ENCODE data around the gene IGSF9. TPM values are rescaled to one million over a fixed set of nuclear protein-coding genes. Genes with fewer than 3 reads are reported as not detected.

The IGSF9 gene
- total and polyA plus RNA-seq, 2 experiments from 2014 or later = 10.3 to 27.6 TPM

GRCh38 chr1:159935305-159935704 lies 10.1 kb downstream of the IGSF9 start:
- Histone ChIP-seq H3K79me2 (replicated peaks; ENCODE audit: insufficient read depth) (no peaks in the 10 kb centered on the region), H3K9me2 (ENCODE audit: insufficient read depth) (no peaks in the 10 kb centered on the region), H3F3A (replicated peaks; ENCODE audit: low read depth) (no peaks in the 10 kb centered on the region; the same call in 1 of the 2 replicates), H4K20me1 (replicated peaks; ENCODE audit: insufficient read depth) (peaks cover 4% of the 10 kb centered on the region; the same call in 1 of the 2 replicates), H3K36me3 (ENCODE audit: insufficient read depth) (0 out of 2 replicates have a peak, but pooled peaks cover 12% of the 10 kb centered on the region), H3K27me3 (ENCODE audit: insufficient read depth) (no peaks in the 10 kb centered on the region), H3K27ac (ENCODE audit: low read depth) (no peak overlapping the region), H2AFZ (no peak overlapping the region), H3K4me3 (no peak overlapping the region), H3K4me1 (ENCODE audit: insufficient read depth) (peaks cover 19% of the 10 kb centered on the region), H3K4me2 (no peak overlapping the region)
- H3K27me3 Mint-ChIP-seq (ENCODE audit: insufficient read depth, low read depth, poor library complexity) = peaks cover 15% of the 10 kb centered on the region
- no peak overlapping the region for H3K4me3 Mint-ChIP-seq
- H3K27ac Mint-ChIP-seq = no peak overlapping the region
- H3K4me1 Mint-ChIP-seq = peaks cover 24% of the 10 kb centered on the region
- ATAC-seq (no peak), DNase-seq (ENCODE audit: low spot score) (no peak)
- TF ChIP-seq ZNF462 (CRISPR knock-in tag; IDR thresholded peaks at IDR 0.05) (no peak), CREB1 (CRISPR knock-in tag; IDR thresholded peaks at IDR 0.05; ENCODE audit: low read depth) (no peak), EZH2 (IDR thresholded peaks at IDR 0.05; ENCODE audit: low read depth, unreplicated experiment) (no peak), CTCF (conservative IDR thresholded peaks at IDR 0.05; ENCODE audit: low read depth in 2 of 2) (no peak), EZH2phosphoT487 (IDR thresholded peaks at IDR 0.05; ENCODE audit: unreplicated experiment) (no peak), ETS1 (IDR thresholded peaks at IDR 0.05) (no peak), JUNB (IDR thresholded peaks at IDR 0.05; ENCODE audit: unreplicated experiment) (no peak), ZNF331 (CRISPR knock-in tag; IDR thresholded peaks at IDR 0.05; ENCODE audit: low read depth) (no peak), REST (IDR thresholded peaks at IDR 0.05; ENCODE audit: unreplicated experiment) (no peak), ZNF114 (CRISPR knock-in tag; IDR thresholded peaks at IDR 0.05) (no peak)
- no peaks in the 10 kb centered on the region; the same call in 2 of the 3 replicates for H3K9me3 Mint-ChIP-seq
- peaks cover 41% of the 10 kb centered on the region for H3K36me3 Mint-ChIP-seq (ENCODE audit: low read depth)
